ENCODE results near the gene ITGAD. TPM values are rescaled to one million over a fixed set of nuclear protein-coding genes. Genes with fewer than 3 reads are reported as not detected.

Gene ITGAD
- not detected for polyA plus RNA-seq (2013, experiment 1 of 2)
- polyA plus RNA-seq (2013, experiment 2 of 2): not detected

DNA sequence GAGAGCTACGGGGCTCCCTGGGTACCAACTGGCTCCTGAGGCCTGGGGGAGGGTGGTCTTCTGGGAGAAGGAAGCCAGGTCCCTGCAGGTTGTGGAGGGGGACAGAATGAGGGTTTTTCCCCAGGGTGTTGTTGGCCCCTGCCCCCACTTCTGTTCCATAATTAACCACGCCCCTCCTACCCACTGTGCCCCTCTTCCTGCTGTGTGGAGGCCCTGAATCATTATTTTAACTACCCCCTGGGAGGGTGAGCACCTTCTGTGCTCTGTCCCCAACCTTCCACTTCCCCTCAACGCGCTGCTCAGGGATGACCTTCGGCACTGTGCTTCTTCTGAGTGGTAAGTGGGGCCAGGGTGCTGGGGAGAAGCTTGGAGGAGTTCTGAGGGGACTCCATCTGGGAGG is at the start of gene ITGAD:
TSS of gene ITGAD (plus strand) at position 280 of the 400 bp plus-strand sequence. CDS start at position 306, 26 bp downstream.
- Histone ChIP-seq H3K27me3 (ENCODE audit: insufficient read depth, low read length) (no peaks in the 10 kb centered on the region), H3K4me1 (ENCODE audit: insufficient read depth, low read length) (no peaks in the 10 kb centered on the region), H3K9me3 (ENCODE audit: insufficient read depth, low read depth, low read length) (no peaks in the 10 kb centered on the region), H3K27ac (ENCODE audit: low read depth, low read length) (no peak within 1 kb of the TSS), H3K9ac (ENCODE audit: low read depth, low read length) (no peak within 1 kb of the TSS), H3K36me3 (ENCODE audit: insufficient read depth, low read length) (no peaks in the 10 kb centered on the region), H3K4me3 (ENCODE audit: low read length) (no peak within 1 kb of the TSS)
- WGBS: 60% methylated on average over 5 of the region's 5 CpGs

DNA sequence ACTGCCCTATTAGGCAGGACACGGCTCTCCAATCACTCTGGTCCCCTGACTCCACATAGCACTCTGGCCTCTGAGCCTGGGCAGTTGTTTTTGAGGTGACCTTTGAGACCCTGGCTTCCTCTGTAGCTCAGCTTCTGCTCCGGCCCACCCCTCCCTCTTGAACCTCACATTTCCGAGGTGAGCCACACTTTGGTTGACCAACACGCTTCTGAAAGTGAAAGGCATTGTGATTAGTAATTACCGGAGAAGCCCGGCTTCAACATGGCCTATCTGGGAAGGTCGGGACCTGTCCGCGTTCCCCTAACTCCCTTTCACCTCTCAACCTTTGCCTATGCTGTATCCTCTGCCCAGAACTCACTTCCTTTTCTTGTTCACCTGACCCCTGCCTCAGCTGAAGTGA is 48.4 kb upstream of the ITGAD start:
- Histone ChIP-seq H3K4me1 (ENCODE audit: insufficient read depth, low read length) (no peaks in the 10 kb centered on the region), H3K27me3 (ENCODE audit: insufficient read depth, low read length) (no peaks in the 10 kb centered on the region), H3K27ac (ENCODE audit: low read depth, low read length) (no peak overlapping the region), H3K4me3 (ENCODE audit: low read length) (no peak overlapping the region), H3K9ac (ENCODE audit: low read depth, low read length) (no peak overlapping the region), H3K36me3 (ENCODE audit: insufficient read depth, low read length) (no peaks in the 10 kb centered on the region), H3K9me3 (ENCODE audit: insufficient read depth, low read depth, low read length) (no peaks in the 10 kb centered on the region)
- 92% methylated on average over 9 of the region's 9 CpGs for WGBS

DNA sequence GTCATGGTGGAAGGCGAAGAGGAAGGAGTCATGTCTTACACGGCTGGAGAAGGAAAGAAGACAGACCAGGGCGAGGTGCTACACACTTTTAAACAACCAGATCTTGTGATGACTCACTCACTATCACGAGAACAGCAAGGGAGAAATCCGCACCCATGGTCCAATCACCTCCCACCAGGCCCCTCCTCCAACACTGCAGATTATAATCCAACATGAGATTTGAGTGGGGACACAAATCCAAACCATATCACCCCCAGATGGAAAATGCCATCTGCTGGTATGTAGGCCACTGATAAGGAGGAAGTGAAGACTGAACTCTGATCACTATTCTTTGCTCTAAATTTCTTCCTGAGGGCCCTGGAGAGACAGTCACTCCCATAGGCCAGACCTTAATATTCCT is 45.7 kb upstream of the ITGAD start:
- Histone ChIP-seq H3K9ac (ENCODE audit: low read depth, low read length) (no peak overlapping the region), H3K36me3 (ENCODE audit: insufficient read depth, low read length) (no peaks in the 10 kb centered on the region), H3K27me3 (ENCODE audit: insufficient read depth, low read length) (no peaks in the 10 kb centered on the region), H3K9me3 (ENCODE audit: insufficient read depth, low read depth, low read length) (no peaks in the 10 kb centered on the region), H3K4me1 (ENCODE audit: insufficient read depth, low read length) (no peaks in the 10 kb centered on the region), H3K27ac (ENCODE audit: low read depth, low read length) (no peak overlapping the region), H3K4me3 (ENCODE audit: low read length) (no peak overlapping the region)
- 94% methylated on average over 5 of the region's 5 CpGs for WGBS

DNA sequence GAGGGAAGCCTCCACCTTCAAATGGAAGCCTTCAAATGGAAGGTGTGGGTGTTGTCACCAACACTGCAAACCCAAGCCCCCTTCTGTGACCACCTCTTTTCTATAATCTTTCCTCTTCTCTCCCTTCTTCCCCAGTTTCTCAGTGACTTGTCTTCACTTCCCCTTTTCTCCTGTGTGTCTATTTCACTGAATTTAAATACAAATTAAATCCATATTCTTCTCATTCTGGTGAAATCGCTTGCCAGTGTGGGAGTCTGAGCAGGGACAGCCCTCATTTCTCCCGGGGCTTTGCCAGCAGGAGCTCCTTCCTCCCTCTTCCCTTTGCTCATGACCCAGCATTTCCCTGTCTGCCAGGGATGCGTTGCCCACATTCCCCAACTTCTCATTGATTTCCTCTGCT is 44.6 kb upstream of the ITGAD start:
- Histone ChIP-seq H3K36me3 (ENCODE audit: insufficient read depth, low read length) (no peaks in the 10 kb centered on the region), H3K27me3 (ENCODE audit: insufficient read depth, low read length) (no peaks in the 10 kb centered on the region), H3K4me1 (ENCODE audit: insufficient read depth, low read length) (no peaks in the 10 kb centered on the region), H3K27ac (ENCODE audit: low read depth, low read length) (no peak overlapping the region), H3K9ac (ENCODE audit: low read depth, low read length) (no peak overlapping the region), H3K4me3 (ENCODE audit: low read length) (no peak overlapping the region), H3K9me3 (ENCODE audit: insufficient read depth, low read depth, low read length) (no peaks in the 10 kb centered on the region)
- 64% methylated on average over 3 of the region's 3 CpGs for WGBS

DNA sequence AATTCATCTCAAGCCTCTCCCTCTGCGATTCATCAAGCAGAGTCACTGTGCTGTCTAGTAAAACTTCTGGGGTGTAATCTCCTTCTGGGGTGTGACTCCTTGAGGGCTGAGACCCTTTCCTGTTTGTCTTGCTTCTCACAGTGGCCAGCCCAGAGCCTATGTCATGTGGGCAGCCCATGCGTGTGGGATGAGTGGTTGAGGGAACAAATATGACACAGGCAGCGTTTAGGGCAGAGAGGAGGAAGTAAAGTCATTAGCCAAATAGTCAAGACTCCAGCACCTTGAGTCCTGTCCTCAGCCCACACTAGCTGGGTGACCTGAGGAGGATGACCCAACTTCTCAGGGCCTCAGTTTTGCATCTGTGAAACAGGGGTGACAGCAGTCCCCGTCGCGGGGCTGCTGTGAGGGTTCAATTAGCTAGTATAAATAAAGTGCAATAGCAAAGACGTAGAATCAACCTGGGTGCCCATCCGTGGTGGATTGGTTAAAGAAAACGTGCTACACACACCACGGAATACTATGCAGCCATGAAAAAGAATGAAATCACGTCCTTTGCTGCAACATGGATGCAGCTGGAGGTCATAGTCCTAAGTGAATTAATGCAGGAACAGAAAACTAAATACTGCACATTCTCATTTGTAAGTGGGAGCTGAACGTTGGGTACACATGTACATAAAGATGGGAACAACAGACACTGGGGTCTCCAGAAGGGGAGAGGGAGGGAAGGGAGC is 42.7 kb upstream of the ITGAD start:
- no peak overlapping the region for H3K9ac ChIP-seq (ENCODE audit: low read depth, low read length)
- H3K4me1 ChIP-seq (ENCODE audit: insufficient read depth, low read length): no peaks in the 10 kb centered on the region
- no peaks in the 10 kb centered on the region for H3K27me3 ChIP-seq (ENCODE audit: insufficient read depth, low read length)
- H3K27ac ChIP-seq (ENCODE audit: low read depth, low read length): no peak overlapping the region
- WGBS: 87% methylated on average over 12 of the region's 12 CpGs
- H3K36me3 ChIP-seq (ENCODE audit: insufficient read depth, low read length): no peaks in the 10 kb centered on the region
- no peak overlapping the region for H3K4me3 ChIP-seq (ENCODE audit: low read length)
- no peaks in the 10 kb centered on the region for H3K9me3 ChIP-seq (ENCODE audit: insufficient read depth, low read depth, low read length)

DNA sequence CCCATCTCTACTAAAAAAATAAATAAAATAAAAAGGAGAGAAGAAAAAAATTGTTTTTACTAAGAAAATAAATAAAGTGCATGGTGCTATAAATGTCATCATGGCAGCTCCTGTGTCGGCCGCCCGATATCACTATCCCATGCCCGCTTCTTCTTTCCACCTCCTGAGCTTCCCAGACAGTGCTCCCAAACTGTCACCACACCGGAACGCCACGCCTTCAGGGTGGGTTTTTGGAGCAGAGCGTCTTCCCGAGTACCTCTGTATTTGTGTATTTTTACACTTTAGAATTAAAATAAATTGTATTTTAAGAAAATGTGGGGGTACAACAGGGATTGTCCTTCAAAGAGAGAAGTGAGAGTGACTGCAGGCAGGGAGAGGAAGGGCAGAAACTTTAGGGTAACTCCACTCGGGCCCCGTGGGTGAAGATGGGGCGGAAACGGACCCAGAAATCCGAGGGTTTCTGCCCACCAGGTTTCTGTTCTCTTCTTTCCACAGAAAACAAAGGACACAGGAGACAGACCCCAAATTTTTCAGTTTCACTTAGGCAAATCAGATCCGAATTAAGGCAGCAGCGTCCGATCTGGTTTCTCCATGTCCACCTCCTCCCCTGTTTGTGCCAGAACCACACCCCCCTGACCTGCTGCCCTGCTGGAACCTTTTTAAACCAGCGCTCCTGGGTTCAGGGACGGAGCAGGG is 41.7 kb upstream of the ITGAD start:
- no peaks in the 10 kb centered on the region for H3K4me1 ChIP-seq (ENCODE audit: insufficient read depth, low read length)

DNA sequence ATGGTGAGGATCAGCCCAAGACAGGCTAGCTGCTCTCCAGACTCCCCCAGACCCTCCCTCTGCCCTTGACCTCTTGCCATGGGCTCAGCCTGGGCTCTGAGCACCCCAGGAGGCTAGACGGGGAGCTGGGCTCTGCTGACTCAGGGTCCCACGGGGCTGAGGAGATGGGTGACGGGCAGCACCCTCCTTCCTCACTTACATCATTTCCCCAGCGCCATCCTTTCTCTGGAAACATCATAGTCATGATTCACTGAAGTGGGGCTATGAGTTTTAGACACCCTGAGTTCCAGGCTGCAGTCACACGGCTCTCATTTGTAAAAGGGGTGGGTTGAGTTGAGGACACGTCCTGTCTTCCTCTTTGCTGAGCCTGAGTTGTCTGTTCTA is 41.2 kb upstream of the ITGAD start:
- no peaks in the 10 kb centered on the region for H3K36me3 ChIP-seq (ENCODE audit: insufficient read depth, low read length)
- WGBS: 85% methylated on average over 5 of the region's 6 CpGs
- H3K9me3 ChIP-seq (ENCODE audit: insufficient read depth, low read depth, low read length): no peaks in the 10 kb centered on the region
- no peak overlapping the region for H3K9ac ChIP-seq (ENCODE audit: low read depth, low read length)
- H3K27ac ChIP-seq (ENCODE audit: low read depth, low read length): no peak overlapping the region
- H3K27me3 ChIP-seq (ENCODE audit: insufficient read depth, low read length): no peaks in the 10 kb centered on the region
- no peaks in the 10 kb centered on the region for H3K4me1 ChIP-seq (ENCODE audit: insufficient read depth, low read length)
- H3K4me3 ChIP-seq (ENCODE audit: low read length): no peak overlapping the region

More for the DNA sequence above, 41.7 kb upstream of the ITGAD start:
- WGBS: 86% methylated on average over 16 of the region's 19 CpGs
- Histone ChIP-seq H3K27me3 (ENCODE audit: insufficient read depth, low read length) (no peaks in the 10 kb centered on the region), H3K9me3 (ENCODE audit: insufficient read depth, low read depth, low read length) (no peaks in the 10 kb centered on the region), H3K9ac (ENCODE audit: low read depth, low read length) (no peak overlapping the region), H3K27ac (ENCODE audit: low read depth, low read length) (no peak overlapping the region), H3K4me3 (ENCODE audit: low read length) (no peak overlapping the region), H3K36me3 (ENCODE audit: insufficient read depth, low read length) (no peaks in the 10 kb centered on the region)

DNA sequence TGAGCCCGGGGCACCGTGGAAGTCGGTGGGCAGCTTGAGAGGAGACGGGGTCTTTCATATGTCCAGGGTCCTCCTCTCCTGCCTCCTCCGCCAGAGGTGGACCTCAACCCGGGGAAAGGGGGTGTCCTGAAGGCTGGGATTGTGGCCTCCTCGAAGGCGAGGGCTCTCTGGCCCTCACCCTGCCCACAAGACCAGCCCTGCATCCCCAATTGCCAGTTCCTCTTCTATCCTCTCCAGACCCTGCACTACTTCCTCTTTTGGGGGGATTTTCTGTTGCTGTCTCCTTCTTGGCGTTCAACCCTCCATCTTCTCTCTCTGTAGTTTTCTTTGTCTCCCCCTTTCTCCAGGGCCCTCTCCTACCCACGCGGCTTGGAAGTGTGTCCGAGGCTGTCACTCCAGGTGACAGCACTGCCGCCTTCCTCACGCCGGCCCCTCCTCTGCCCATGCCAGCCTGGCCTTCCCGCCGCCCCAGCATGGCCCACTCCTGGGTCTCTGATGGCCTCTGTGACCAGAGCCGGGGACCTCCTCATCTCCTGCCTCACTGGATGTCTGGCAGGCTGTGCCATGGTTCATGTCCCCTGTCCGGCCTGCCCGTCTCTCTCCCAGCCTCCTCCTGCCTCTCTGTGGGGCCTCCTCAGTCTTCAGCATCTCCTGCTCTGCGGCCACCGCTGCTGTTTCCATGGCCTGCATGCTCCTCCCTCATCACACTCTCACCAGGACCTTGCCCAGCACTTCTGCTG is 40.6 kb upstream of the ITGAD start:
- no peak overlapping the region for H3K9ac ChIP-seq (ENCODE audit: low read depth, low read length)
- no peak overlapping the region for H3K27ac ChIP-seq (ENCODE audit: low read depth, low read length)
- H3K9me3 ChIP-seq (ENCODE audit: insufficient read depth, low read depth, low read length): no peaks in the 10 kb centered on the region
- whole genome bisulfite sequencing: 90% methylated on average over 22 of the region's 22 CpGs
- no peaks in the 10 kb centered on the region for H3K36me3 ChIP-seq (ENCODE audit: insufficient read depth, low read length)
- H3K4me3 ChIP-seq (ENCODE audit: low read length): no peak overlapping the region
- no peaks in the 10 kb centered on the region for H3K27me3 ChIP-seq (ENCODE audit: insufficient read depth, low read length)
- H3K4me1 ChIP-seq (ENCODE audit: insufficient read depth, low read length): no peaks in the 10 kb centered on the region

DNA sequence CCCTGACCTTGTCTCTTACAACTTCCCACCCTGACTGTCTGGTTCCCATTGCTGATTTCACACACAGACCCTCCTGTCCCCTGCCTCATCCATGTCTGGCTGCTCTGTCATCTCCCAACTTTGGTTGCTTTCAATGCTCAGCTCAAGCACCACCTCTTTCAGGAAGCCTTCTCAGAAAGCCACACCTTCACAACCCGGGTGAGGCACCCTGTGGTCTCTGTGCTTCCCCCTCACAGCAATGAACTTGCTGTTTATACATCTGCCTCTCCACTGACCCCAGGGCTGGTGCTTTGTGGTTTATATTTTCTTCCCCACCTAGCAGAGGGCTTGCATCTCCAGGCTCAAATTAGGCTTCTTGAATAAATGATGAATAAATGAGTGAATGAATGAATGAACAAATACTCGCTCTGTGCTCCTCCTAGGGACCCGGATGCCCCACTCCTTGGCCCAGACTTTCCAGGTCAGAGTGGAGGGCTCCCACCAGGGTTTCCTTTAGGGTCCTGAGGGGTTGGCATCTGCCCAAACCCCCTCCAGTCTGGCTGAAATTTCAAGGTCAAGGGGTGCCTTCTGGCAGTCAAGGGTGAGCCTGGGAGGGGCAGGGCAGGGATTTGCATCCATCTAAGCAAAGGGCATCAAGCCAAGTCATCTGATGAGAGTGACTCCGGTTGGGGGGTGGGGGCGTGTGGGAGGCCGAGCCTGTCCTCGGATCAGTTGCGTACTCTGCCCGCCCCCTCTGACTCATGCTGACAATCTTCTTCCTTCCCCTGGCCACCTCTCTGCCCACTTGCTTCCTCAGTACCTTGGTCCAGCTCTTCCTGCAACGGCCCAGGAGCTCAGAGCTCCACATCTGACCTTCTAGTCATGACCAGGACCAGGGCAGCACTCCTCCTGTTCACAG is 38.5 kb upstream of the ITGAD start, which contains the start of gene ITGAX:
TSS of gene ITGAX (plus strand) at position 783 of the 898 bp plus-strand sequence. CDS start at position 862, 79 bp downstream.
- WGBS: 57% methylated on average over 10 of the region's 10 CpGs
- no peak within 1 kb of the TSS for H3K4me3 ChIP-seq (ENCODE audit: low read length)
- no peak within 1 kb of the TSS for H3K27ac ChIP-seq (ENCODE audit: low read depth, low read length)
- no peaks in the 10 kb centered on the region for H3K4me1 ChIP-seq (ENCODE audit: insufficient read depth, low read length)
- no peaks in the 10 kb centered on the region for H3K27me3 ChIP-seq (ENCODE audit: insufficient read depth, low read length)
- H3K9ac ChIP-seq (ENCODE audit: low read depth, low read length): no peak within 1 kb of the TSS
- H3K9me3 ChIP-seq (ENCODE audit: insufficient read depth, low read depth, low read length): no peaks in the 10 kb centered on the region
- no peaks in the 10 kb centered on the region for H3K36me3 ChIP-seq (ENCODE audit: insufficient read depth, low read length)

DNA sequence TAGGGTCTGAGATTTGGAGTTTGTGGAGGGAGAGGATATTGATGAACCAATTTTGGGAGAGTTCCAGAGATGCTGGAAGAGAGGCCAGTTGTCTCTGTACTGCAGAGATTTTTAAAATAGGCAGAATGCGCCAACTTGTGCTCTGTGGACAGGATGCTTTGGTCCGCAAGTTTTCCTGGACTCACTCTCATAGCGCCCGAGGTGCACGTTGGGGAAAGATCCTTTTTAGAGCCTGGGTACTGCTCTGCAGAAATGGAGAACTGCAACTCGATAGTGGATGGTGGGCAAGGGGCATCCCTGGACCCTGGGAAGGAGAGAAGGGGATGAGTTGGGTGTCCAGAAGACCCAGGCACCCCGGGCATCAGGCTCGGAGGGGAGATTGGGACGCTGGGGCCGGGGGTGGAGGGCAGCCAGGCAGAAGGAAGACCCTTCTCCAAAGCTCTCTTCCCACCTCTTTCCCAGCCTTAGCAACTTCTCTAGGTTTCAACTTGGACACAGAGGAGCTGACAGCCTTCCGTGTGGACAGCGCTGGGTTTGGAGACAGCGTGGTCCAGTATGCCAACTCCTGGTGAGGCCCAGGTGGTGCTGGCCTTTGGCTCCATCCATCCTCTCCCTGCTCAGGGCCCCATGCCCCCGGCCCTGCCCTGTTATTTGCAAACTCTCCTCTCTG is 37.6 kb upstream of the ITGAD start:
- Histone ChIP-seq H3K4me1 (ENCODE audit: insufficient read depth, low read length) (no peaks in the 10 kb centered on the region), H3K27ac (ENCODE audit: low read depth, low read length) (no peak overlapping the region), H3K27me3 (ENCODE audit: insufficient read depth, low read length) (no peaks in the 10 kb centered on the region), H3K4me3 (ENCODE audit: low read length) (no peak overlapping the region), H3K9ac (ENCODE audit: low read depth, low read length) (no peak overlapping the region), H3K36me3 (ENCODE audit: insufficient read depth, low read length) (no peaks in the 10 kb centered on the region), H3K9me3 (ENCODE audit: insufficient read depth, low read depth, low read length) (no peaks in the 10 kb centered on the region)
- WGBS: 92% methylated on average over 14 of the region's 14 CpGs
